Endothelial cell of hepatic sinusoid (primary cell): ENCODE results near the gene ZFP1.
"Not testable (repeated sequence)": the region's sequence is repeated elsewhere in the genome, so short reads cannot be mapped to it uniquely, and the experiment has no call there.

Experiments
- in situ Hi-C: cut with HindIII; loops from 2 replicates; pipeline ENCODE4 v1.10.0; 2017; ENCODE audit warnings: low sequenced_read_pairs

The ZFP1 gene

DNA sequence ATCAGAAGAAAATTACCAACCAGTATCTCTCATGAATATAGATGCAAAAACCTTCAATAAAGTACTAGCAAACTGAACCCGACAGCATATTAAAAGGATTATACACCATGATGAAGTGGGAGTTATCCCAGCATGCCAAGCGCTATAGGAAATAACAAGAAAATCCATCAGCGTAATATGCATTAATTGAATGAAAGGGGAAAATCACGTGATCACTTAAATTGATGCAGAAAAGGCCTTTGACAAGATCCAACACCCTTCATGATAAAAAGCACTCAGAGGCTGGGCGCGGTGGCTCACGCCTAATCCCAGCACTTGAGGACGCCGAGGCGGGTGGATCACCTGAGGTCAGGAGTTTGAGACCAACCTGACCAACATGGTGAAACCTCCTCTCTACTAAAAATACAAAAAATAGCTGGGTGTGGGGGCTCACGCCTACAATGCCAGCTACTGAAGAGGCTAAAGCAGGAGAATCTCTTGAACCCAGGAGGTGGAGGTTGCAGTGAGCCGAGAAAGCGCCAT is 53.8 kb downstream of the ZFP1 start:
- in situ Hi-C loops: no loop called here

DNA sequence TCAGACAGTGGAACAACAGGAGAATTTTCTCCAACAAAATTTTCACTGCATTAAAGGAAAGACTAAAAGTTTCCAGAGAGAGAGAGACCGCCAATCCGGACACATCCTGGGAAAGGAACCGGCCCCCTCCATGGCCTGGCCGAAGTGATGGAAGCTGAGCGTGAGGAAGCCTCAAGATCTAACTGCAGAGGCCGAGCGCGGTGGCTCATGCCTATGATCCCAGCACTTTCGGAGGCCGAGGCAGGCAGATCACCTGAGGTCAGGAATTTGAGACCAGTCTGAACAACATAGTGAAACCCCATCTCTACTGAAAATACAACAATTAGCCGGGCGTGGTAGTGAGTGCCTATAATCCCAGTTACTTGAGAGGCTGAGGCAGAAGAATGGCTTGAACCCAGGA is 54.8 kb downstream of the ZFP1 start:
- in situ Hi-C loops: no loop called here

- in situ Hi-C loops: no loop called here
Observed at GRCh38 chr16:75203667-75204409, 55.5 kb downstream of the ZFP1 start.

- in situ Hi-C loops: no loop called here
Observed at GRCh38 chr16:75204410-75204758, 56.1 kb downstream of the ZFP1 start.

GRCh38 chr16:75204905-75205304 is 56.6 kb downstream of the ZFP1 start:
- in situ Hi-C loops: not testable (repeated sequence)

DNA sequence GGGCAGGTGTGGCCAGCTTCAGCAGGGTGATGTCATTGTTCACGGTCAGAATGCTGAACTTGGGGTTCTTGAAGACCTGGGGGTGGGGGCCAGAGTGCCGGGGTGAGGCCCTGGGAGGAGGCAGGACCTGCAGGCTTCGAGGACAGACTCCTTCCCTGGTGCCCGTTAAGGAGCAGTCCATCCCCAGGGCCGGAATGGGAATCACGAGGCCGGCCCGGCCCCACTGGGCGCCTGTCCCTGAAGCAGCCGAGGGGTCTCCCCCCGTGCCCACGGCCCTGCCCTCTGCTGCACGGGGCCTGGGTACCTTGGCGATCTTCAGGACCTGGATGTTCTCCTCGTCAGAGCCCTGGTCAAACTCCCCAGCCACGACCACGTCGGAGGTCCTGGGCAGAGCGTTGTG is 57.1 kb downstream of the ZFP1 start:
- in situ Hi-C loops: not testable (repeated sequence)

DNA sequence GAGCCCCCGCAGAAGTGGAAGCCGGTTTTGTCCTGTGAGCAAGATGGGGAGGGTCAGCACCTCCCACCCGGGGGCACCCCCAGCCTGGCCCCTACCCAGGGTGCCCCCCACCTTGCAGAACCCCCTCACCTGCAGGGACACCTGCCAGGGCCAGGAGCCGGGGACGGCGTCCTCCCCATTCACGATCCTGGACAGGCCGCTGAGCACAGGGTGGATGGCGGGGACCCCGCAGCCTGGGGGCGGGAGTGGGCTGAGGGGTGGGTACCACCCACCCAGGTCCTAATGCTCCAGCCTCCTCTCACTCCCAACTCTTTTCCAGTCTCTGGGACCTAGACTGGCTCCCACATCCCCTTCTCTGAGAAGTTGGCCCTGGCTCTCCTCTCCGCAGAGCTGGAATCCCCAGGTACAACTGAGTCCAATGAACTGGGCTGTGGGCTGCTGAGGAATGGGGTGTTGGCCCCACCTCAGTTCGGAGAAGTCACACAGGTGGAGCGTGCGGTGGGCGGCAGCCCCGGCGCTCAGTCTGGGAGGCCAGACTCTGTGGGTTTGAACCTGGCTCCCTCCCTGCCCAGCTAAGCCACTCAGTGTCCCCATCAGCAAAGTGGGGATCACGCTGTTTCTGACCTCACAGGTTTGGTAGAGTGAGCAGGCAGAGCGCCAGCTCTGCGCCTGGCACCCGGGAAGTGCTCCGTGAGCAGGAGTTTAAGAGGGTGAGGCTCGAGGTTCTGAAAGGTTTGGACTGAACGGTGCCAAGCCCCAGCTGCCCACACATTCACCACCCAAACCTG is 57.8 kb downstream of the ZFP1 start:
- in situ Hi-C loops: not testable (repeated sequence)

DNA sequence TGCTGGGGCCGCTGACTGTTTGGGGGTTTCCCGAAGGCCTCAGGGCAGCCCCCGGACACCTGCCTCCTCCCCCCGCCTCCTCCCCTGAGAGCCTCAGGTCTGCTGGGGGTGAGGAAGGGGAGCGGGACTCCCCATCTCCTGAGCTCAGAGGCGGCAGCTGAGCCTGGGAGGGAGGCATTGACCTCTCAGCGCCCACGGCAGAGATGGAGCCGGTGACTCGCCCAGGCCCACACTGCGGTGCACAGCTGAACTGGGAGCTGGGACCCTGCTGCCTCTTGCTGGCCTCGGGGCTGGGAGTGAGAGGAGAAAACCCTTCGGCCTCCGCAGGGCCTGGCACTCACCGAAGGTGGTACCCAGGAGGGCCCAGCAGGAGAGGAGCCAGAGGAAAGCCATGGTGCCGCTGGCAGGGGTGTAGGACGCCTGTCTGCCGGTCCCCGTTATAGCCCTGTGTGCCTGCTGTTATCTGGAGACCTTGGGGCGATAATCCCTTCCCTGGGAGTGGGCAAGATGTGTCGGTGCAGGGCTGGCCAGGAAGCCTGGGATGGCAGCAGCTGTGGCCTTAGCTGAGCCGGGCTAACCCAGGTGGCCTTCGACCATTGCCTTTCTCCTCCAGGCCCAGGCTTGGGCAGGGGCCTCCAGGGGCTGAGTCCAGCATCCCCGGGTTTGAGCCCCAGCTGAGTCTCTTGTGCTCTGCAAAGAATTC is 58.6 kb downstream of the ZFP1 start, which contains the start of gene CTRB2:
Gene CTRB2 (minus strand): TSS at position 413 of the 703 bp plus-strand sequence. CDS start 20 bp downstream, at position 393.
- in situ Hi-C loops: no loop called here

GRCh38 chr16:75207831-75208230 is 59.5 kb downstream of the ZFP1 start:
- in situ Hi-C loops: no loop called here

DNA sequence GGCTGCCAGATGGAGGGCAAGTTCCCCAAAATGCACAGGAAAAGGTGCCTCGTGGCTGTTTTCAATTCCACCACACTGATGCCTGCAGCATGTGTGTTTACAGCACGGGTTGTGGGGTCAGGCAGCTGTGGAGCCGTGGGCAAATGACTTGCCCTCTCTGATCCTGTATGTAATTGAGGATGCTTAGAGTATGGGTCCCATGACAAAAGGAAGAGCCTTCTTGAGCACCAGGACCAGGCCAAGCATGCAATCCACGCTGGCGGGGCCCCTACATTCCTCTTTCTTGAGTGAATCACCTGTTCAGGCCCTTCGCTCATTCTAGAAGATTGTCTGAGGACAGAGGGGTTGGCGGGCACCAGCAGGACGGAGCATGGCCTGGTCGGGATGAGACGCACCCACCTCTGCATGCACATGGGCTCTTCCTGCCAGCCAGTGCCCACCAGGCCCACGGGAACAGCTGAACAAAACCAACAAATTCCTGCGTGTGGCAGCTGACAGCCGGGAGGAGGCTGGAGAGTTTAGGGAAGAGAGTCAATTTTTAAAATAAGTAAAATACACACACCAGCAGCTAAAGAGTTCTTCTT is 60.0 kb downstream of the ZFP1 start:
- in situ Hi-C loops: no loop called here

DNA sequence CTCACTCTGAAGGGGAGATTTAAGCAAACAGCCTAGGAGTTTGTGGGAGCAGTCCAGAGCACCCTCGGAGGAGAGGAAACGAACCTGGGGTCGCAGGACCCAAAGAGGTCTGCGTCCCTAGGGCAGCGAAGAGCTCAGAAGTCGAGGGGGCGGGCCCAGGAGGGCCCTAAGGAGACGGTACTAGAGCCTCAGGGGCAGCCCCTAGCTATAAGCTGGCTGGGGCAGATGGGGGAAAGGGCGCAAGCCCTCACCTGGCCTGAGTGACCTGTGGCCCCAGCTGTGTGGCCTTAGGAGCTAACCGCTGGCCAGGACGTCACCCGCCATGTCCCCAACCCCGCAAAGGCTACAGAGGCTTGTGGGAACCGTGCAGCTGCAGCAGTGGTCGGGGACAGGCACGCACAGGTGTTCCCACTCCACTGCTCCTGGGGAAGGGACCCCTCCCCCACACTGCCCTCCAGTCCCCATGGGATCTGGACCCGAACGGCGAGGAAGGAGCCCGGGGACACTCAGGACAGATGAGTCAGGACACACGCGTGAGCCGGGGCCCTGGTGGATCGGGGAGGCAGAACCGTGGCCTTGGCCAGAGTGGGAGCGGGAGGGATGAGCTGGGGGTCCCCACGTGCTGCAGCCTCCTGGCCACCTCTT is 60.7 kb downstream of the ZFP1 start:
- in situ Hi-C loops: no loop called here

DNA sequence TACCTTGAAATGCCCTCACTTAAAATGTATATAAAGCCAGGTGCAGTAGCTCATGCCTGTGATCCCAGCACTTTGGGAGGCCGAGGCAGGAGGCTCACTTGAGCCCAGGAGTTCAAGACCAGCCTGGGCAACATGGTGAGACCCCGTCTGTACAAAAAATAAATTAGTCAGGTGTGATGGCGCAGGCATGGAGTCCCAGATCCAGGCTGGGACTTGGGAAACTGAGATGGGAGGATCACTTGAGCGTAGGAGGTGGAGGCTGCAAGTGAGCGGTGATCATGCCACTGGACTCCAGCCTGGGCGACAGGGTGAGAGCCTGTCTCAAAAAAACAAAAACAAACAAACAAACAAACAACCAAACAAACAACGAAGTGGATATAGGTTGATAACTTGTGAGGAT is 61.2 kb downstream of the ZFP1 start:
- in situ Hi-C loops: not testable (repeated sequence)

DNA sequence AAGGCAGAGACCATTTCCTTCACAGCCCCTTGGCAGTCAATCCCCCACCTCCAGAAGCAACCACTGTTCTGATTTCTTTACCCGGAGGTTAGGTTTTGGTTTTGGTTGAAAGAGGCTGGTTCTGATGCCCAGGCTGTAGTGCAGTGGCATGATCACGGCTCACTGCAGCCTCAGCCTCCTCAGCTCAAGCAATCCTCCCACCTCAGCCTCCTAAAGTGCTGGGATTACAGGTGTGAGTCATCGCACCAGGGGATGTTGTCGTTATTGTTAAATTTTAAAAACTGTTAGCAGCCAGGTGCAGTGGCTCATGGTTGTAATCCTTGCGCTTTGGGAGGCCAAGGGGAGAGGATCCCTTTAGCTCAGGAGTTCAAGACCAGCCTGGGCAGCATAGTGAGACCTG is 61.6 kb downstream of the ZFP1 start:
- in situ Hi-C loops: no loop called here

- in situ Hi-C loops: not testable (repeated sequence)
Observed at GRCh38 chr16:75211286-75211685, 63.0 kb downstream of the ZFP1 start.

GRCh38 chr16:75216127-75216526 is 67.8 kb downstream of the ZFP1 start:
- in situ Hi-C loops: no loop called here

GRCh38 chr16:75216576-75216975 is 68.3 kb downstream of the ZFP1 start:
- in situ Hi-C loops: no loop called here

DNA sequence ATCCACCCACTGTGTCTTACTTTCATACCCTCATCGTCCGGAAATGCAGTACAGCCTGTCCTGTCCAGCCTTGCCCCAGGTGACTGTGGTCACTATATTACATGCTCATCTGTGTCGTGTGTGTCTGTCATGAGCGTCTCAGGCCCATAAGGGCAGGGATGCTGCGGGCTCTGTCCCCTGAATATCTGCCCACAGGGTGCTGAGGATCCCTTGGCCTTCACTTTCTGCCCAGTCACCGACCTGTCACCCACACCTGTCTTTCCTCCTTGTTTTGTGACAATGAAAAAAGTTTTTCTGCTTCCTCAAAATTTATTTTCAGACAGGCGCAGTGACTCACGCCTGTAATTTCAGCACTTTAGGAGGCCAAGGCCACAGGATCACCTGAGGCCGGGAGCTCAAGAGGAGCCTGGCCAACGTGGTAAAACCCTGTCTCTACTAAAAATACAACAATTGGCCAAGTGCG is 69.1 kb downstream of the ZFP1 start:
- in situ Hi-C loops: no loop called here

GRCh38 chr16:75218256-75219076 is 70.1 kb downstream of the ZFP1 start, which contains the start of gene CTRB1:
Gene CTRB1 (plus strand): TSS chr16:75218988. CDS start chr16:75219008, 20 bp downstream.
- in situ Hi-C loops: no loop called here

DNA sequence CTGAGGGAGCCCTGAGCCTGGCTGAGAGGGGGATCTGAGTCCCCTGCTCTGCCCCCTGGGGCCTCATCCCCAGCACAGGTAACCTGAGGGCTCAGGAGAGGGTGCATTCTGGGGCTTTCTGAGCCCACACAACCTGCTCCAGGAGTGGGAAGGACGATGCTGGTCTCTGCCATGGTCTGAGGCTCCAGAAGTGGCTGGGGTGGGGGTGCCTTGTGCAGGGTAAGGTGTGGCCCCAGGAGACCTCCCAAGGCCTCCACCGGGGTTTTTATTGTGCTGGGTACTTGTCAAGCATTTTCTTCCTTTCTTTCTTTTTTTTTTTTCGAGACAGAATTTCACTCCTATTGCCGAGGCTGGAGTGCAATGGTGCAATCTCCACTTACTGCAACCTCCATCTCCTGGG is 70.8 kb downstream of the ZFP1 start:
- in situ Hi-C loops: no loop called here
